ENCODE results near the gene BEST3. TPM values are rescaled to one million over a fixed set of nuclear protein-coding genes. Genes with fewer than 3 reads are reported as not detected.

The BEST3 gene
- total and polyA plus RNA-seq, 2 donors (not counting 3 experiments of a cell fraction or from before 2014, with no cell fraction given): 0.12 to 0.18 TPM

DNA sequence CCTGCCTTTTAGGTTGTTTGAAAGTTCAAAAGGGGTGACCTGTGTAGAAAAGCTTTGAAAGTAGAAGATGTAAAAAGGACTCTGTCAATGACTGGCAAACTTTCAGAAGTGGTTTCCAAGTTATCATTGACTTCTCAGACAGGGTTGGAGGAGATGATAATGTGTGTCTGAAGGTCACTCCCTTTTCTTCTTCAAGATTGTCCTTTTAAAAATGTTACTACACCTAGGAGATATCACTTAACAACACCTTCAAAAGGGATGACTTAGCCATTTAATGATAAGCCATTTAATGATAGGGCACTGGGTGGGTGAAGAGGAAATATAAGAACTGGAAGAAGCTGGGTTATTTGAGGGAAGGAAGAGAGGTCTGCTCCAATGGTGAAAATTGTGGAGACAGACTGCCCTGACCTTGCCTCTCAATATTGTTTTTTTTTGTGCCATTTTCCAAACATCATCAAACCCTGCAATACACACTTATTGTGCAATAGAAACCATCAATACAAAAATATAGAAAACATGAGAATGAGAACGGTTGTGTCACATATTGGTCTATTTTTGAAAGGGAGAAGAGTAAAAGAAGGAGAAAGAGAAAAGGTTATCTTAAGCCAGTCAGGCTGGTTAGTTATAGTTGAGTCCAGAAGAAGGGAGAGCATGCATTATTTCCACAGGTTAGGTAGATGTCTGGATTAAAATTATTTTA, 38.8 kb downstream of the BEST3 start:
- Histone ChIP-seq H3K9me3 (replicated peaks; ENCODE audit: control insufficient read depth, insufficient read depth, low read length) (no peaks in the 10 kb centered on the region), H4K20me1 (replicated peaks; ENCODE audit: control insufficient read depth, extremely low read depth, insufficient read depth, low read length) (no peaks in the 10 kb centered on the region), H2AFZ (ENCODE audit: low read depth, low read length) (no peak overlapping the region), H3K27ac (ENCODE audit: insufficient read depth, low read depth, low read length) (no peak overlapping the region), H3K9me1 (replicated peaks; ENCODE audit: control insufficient read depth, extremely low read depth, insufficient read depth, low read length) (no peaks in the 10 kb centered on the region), H3K4me2 (ENCODE audit: insufficient read depth, low read length) (no peak overlapping the region), H3K27me3 (ENCODE audit: control insufficient read depth in 2 of 2, insufficient read depth in 2 of 2, low read length in 2 of 2) (peaks cover 2 to 5% of the 10 kb centered on the region in 2 experiments), H3K36me3 (ENCODE audit: control insufficient read depth in 2 of 2, extremely low read depth in 1 of 2, insufficient read depth in 2 of 2, low read length in 2 of 2) (no peaks in the 10 kb centered on the region), H3K79me2 (ENCODE audit: control insufficient read depth, insufficient read depth, low read length) (no peaks in the 10 kb centered on the region), H3K9ac (replicated peaks; ENCODE audit: extremely low read depth, insufficient read depth, low read length) (no peak overlapping the region), H3K4me3 (replicated peaks in 1 of 3; ENCODE audit: insufficient read depth in 1 of 3, low read depth in 1 of 3, low read length in 3 of 3) (no peak overlapping the region), H3K4me1 (ENCODE audit: control insufficient read depth, extremely low read depth, insufficient read depth, low read length) (no peaks in the 10 kb centered on the region)
- DNase-seq (ENCODE audit: low read depth, low spot score): no peak
- dilution Hi-C loops (cut with MboI; ENCODE audit: extremely low pct_ligation_motif_present, low sequenced_read_pairs) (no loop called here), intact Hi-C loops (cut with micrococcal nuclease) (no loop called here)
- FAIRE-seq: no peak
- ChIA-PET CTCF (no interaction called here), POLR2A (no interaction called here)
- TF ChIP-seq POLR2AphosphoS5 (IDR thresholded peaks at IDR 0.05; ENCODE audit: insufficient read depth, low read depth, low read length) (no peak), JUN (IDR thresholded peaks at IDR 0.05; ENCODE audit: borderline replicate concordance, insufficient read depth, insufficient read length, low read depth) (no peak), GATA2 (IDR thresholded peaks at IDR 0.05; ENCODE audit: insufficient read depth, insufficient read length, low read depth, low read length) (no peak), FOS (IDR thresholded peaks at IDR 0.05; ENCODE audit: borderline replicate concordance, insufficient read depth, low read length) (no peak), MYC (IDR thresholded peaks at IDR 0.05; ENCODE audit: low read depth, low read length) (no peak), POLR2A (IDR thresholded peaks at IDR 0.05; ENCODE audit: low read depth, low read length) (no peak), EZH2 (IDR thresholded peaks at IDR 0.05; ENCODE audit: borderline replicate concordance, low read depth, low read length, severe bottlenecking) (no peak)
- TF ChIP-seq, protein P1, sequence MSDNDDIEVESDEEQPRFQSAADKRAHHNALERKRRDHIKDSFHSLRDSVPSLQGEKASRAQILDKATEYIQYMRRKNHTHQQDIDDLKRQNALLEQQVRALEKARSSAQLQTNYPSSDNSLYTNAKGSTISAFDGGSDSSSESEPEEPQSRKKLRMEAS (IDR thresholded peaks at IDR 0.05; ENCODE audit: insufficient read depth, insufficient read length): no peak
- TF ChIP-seq, protein P2, sequence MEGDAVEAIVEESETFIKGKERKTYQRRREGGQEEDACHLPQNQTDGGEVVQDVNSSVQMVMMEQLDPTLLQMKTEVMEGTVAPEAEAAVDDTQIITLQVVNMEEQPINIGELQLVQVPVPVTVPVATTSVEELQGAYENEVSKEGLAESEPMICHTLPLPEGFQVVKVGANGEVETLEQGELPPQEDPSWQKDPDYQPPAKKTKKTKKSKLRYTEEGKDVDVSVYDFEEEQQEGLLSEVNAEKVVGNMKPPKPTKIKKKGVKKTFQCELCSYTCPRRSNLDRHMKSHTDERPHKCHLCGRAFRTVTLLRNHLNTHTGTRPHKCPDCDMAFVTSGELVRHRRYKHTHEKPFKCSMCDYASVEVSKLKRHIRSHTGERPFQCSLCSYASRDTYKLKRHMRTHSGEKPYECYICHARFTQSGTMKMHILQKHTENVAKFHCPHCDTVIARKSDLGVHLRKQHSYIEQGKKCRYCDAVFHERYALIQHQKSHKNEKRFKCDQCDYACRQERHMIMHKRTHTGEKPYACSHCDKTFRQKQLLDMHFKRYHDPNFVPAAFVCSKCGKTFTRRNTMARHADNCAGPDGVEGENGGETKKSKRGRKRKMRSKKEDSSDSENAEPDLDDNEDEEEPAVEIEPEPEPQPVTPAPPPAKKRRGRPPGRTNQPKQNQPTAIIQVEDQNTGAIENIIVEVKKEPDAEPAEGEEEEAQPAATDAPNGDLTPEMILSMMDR (IDR thresholded peaks at IDR 0.05; ENCODE audit: extremely low read depth in 1 of 2, insufficient read depth in 1 of 2, low read depth in 1 of 2, low read length in 2 of 2): no peak
- no TSS peak for BruUV-seq (replicated peaks)
